ENCODE measurements around the gene DCAF5. TPM values are rescaled to one million over a fixed set of nuclear protein-coding genes. Genes with fewer than 3 reads are reported as not detected.
"Not testable (repeated sequence)": the region's sequence is repeated elsewhere in the genome, so short reads cannot be mapped to it uniquely, and the experiment has no call there.

DCAF5 gene
- total RNA-seq, 4 donors from 2014 or later, result 38.7 to 57.8 (median 48.9) TPM

DNA sequence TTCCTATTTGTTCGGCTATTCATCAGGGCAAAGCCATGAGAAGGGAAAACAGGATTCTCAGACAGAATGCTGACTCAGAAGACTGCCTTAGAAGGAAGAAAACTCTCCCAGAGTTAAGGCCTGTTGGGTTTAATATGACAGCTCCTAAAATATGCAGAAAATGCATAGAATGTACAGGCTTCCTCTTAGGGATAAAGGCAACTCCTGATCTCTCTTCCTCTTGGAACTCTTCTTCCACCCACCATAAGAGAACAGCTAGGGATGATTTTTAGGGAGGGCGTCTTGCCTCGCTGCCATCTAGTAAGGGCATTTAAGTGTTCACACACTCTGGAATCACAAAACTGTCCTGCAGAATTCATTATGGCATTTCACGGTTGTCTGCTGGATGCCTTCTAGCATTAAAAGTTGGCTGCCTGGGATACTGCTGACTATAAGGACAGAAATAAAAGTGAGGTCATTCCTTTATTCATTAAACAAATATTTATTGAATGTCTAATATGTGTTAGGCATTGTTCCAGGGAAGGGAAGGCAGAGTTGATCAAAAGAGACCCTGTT, 73.7 kb downstream of the DCAF5 start:
- TF ChIP-seq, protein P1, sequence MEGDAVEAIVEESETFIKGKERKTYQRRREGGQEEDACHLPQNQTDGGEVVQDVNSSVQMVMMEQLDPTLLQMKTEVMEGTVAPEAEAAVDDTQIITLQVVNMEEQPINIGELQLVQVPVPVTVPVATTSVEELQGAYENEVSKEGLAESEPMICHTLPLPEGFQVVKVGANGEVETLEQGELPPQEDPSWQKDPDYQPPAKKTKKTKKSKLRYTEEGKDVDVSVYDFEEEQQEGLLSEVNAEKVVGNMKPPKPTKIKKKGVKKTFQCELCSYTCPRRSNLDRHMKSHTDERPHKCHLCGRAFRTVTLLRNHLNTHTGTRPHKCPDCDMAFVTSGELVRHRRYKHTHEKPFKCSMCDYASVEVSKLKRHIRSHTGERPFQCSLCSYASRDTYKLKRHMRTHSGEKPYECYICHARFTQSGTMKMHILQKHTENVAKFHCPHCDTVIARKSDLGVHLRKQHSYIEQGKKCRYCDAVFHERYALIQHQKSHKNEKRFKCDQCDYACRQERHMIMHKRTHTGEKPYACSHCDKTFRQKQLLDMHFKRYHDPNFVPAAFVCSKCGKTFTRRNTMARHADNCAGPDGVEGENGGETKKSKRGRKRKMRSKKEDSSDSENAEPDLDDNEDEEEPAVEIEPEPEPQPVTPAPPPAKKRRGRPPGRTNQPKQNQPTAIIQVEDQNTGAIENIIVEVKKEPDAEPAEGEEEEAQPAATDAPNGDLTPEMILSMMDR (IDR thresholded peaks at IDR 0.05), result no peak
- no peak for TF ChIP-seq POLR2A (IDR thresholded peaks at IDR 0.05)
- DNase-seq, result no peak
- no peaks in the 10 kb centered on the region for H3K9me3 ChIP-seq

DNA sequence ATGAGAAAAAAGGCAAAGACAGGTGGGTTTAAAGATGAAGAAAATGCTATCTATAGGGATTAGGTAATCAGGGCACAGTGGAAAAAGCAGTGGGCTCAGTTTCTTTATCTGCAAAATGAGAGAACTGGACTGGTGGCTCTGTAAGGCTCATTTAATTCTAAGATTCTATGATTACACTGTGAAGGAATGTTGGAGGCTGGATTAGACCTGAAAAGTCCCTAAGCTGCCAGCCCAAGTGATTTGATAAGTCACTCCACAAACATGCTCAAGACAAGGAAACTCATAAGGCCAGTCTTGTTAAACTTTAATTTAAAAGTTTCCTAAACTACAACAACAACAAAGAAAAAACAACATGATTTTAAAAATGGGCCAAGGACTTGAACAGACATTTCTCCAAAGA, 75.1 kb downstream of the DCAF5 start:
- Histone ChIP-seq H3K4me1 (peaks cover 0 to 6% (median 0%) of the 10 kb centered on the region in 4 donors), H3K9me3 (no peaks in the 10 kb centered on the region), H3K27ac (peak overlapping the region in 1 of 4 donors; percentile 56), H3K36me3 (peaks cover 0 to 32% (median 0%) of the 10 kb centered on the region in 3 donors), H3K27me3 (no peaks in the 10 kb centered on the region), H3K4me3 (no peak overlapping the region)
- no peak for DNase-seq
- TF ChIP-seq, protein P1 (IDR thresholded peaks at IDR 0.05), result no peak
- TF ChIP-seq POLR2A (IDR thresholded peaks at IDR 0.05), result no peak

More for the DNA sequence above, 73.7 kb downstream of the DCAF5 start:
- Histone ChIP-seq H3K4me3 (no peak overlapping the region), H3K4me1 (peaks cover 0 to 6% (median 0%) of the 10 kb centered on the region in 4 donors), H3K27me3 (no peaks in the 10 kb centered on the region), H3K27ac (peak overlapping the region in 2 of 4 donors; percentile 15 to 56), H3K36me3 (peaks cover 0 to 34% (median 0%) of the 10 kb centered on the region in 3 donors)

DNA sequence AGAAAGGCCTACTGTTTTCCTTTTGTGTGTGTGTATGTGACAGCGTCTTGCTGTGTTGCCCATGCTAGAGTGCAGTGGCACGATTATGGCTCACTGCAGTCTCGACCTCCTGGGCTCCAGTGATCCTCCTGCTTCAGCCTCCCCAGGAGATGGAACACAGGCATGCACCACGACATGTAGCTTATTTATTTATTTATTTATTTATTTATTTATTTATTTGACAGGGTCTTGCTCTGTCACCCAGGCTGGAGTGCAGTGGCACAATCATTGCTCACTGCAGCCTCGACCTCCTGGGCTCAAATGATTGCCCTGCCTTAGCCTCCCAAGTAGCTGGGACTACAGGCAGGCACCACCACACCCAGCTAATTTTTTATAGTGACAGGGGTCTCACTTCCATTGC, 75.7 kb downstream of the DCAF5 start:
- H3K4me3 ChIP-seq, H3K9me3 ChIP-seq, DNase-seq, H3K27ac ChIP-seq, H3K27me3 ChIP-seq, H3K4me1 ChIP-seq: not testable (repeated sequence)
- H3K36me3 ChIP-seq, result peaks cover 0 to 29% (median 0%) of the 10 kb centered on the region in 3 donors

DNA sequence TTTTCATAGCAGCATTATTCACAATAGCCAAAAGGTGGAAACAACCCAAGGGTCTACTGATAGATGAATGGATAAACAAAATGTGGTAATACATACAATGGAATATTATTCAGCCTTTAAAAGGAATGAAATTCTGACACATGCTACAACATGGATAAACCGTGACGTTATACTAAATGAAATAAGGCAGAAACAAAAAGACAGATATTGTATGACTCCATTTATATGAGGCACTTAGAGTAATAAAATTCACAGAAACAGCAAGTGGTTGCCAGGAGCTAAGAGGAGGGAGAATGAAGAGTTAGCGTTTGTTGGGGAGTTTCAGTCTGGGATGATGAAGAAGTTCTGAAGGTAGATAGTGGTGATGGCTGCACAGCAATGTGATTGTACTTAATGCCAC, 76.6 kb downstream of the DCAF5 start:
- Histone ChIP-seq H3K9me3 (no peaks in the 10 kb centered on the region), H3K27ac (no peak overlapping the region)
- TF ChIP-seq, protein P1 (IDR thresholded peaks at IDR 0.05), result no peak
- no peak for TF ChIP-seq POLR2A (IDR thresholded peaks at IDR 0.05)

DNA sequence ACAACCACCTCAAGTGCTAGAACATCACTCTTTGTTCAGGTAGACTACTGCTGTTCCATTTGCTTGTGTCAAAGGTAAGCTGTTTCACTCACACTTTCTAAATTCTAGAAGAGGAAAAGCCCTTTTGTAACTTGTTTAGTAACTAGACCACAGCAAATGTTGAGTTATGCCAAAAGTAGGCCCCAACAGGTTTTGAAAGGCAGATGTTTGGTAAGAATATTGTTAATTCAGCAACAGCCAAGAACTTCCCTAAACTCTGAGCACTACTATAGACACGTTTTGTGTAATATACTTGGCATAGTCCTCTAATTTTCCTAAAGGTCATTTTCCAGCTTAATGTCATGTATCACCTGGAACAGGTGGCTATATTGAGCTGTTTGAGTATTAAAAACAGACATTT, 79.0 kb downstream of the DCAF5 start:
- TF ChIP-seq, protein P1 (IDR thresholded peaks at IDR 0.05), result no peak
- TF ChIP-seq POLR2A (IDR thresholded peaks at IDR 0.05), result no peak
- Histone ChIP-seq H3K4me1 (no peaks in the 10 kb centered on the region), H3K27ac (no peak overlapping the region), H3K36me3 (peaks cover 0 to 33% (median 0%) of the 10 kb centered on the region in 3 donors), H3K27me3 (no peaks in the 10 kb centered on the region), H3K9me3 (no peaks in the 10 kb centered on the region), H3K4me3 (no peak overlapping the region)
- no peak for DNase-seq

More for the DNA sequence above, 76.6 kb downstream of the DCAF5 start:
- Histone ChIP-seq H3K4me1 (peaks cover 0 to 4% (median 0%) of the 10 kb centered on the region in 4 donors), H3K36me3 (peaks cover 0 to 32% (median 0%) of the 10 kb centered on the region in 3 donors), H3K4me3 (no peak overlapping the region), H3K27me3 (no peaks in the 10 kb centered on the region)
- DNase-seq, result no peak

DNA sequence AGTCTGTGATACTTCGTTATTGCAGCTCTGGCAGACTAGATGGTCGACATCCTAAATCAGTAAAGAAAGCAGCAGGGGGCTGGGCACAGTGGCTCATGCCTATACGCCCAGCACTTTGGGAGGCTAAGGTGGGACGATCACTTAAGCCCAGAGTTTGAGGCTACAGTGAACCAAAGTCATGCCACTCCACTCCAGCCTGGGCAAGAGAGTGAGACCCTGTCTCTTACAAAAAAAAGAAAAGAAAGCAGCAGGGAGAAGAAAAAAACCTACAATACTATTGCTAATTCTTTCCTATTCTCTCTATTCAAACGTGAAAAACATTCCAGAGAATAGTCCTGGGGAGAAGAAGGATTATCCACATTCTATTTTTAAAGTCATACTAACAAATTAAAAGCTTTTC, 79.5 kb downstream of the DCAF5 start:
- no peak for DNase-seq
- H3K4me1 ChIP-seq, result no peaks in the 10 kb centered on the region
- peaks cover 0 to 33% (median 0%) of the 10 kb centered on the region in 3 donors for H3K36me3 ChIP-seq
- TF ChIP-seq, protein P1 (IDR thresholded peaks at IDR 0.05), result no peak
- no peak for TF ChIP-seq POLR2A (IDR thresholded peaks at IDR 0.05)
- H3K4me3 ChIP-seq, result no peak overlapping the region
- H3K27me3 ChIP-seq, result no peaks in the 10 kb centered on the region
- H3K9me3 ChIP-seq, result no peaks in the 10 kb centered on the region
- H3K27ac ChIP-seq, result no peak overlapping the region
